MM.1S (cell line): ENCODE results near the gene FAM20C.

Experiments used
- DNase-seq: peaks from one replicate; pipeline ENCODE4 v3.0.0-alpha.2; 2015
- H2AFZ ChIP-seq: fragments of 300-600 bp; sonication (generic); 2 replicates; pipeline ENCODE4 v1.6.0; 2016; ENCODE audit warnings: antibody characterized with exemption, low read length
- H3F3A ChIP-seq: fragments of 300-600 bp; sonication (generic); 2 replicates; pipeline ENCODE4 v1.6.1; 2016; ENCODE audit warnings: mild to moderate bottlenecking, antibody characterized with exemption, low read length, moderate library complexity, mixed read lengths; ENCODE audit not compliant: insufficient read depth
- H3K27ac ChIP-seq: fragments of 300-600 bp; sonication (generic); 2 replicates; pipeline ENCODE4 v1.5.1; 2016; ENCODE audit warnings: mild to moderate bottlenecking, low read length
- H3K27me3 ChIP-seq: fragments of 300-600 bp; sonication (generic); replicated peaks from 2 replicates; pipeline ENCODE4 v1.6.0; 2016; ENCODE audit warnings: low read length; ENCODE audit not compliant: insufficient read depth
- H3K36me3 ChIP-seq: fragments of 300-600 bp; sonication (generic); replicated peaks from 2 replicates; pipeline ENCODE4 v1.6.1; 2016; ENCODE audit warnings: mild to moderate bottlenecking, low read length, mixed read lengths; ENCODE audit not compliant: insufficient read depth
- H3K4me1 ChIP-seq: fragments of 300-600 bp; sonication (generic); 2 replicates; pipeline ENCODE4 v1.6.1; 2016; ENCODE audit warnings: low read length, mixed read lengths
- H3K4me2 ChIP-seq: fragments of 300-600 bp; sonication (generic); 2 replicates; pipeline ENCODE4 v1.6.0; 2016; ENCODE audit warnings: low read depth, low read length
- H3K4me3 ChIP-seq: fragments of 300-600 bp; sonication (generic); 2 replicates; pipeline ENCODE4 v1.5.1; 2016; ENCODE audit warnings: low read length, mixed read lengths
- H3K79me2 ChIP-seq: fragments of 300-600 bp; sonication (generic); 2 replicates; pipeline ENCODE4 v1.6.1; 2016; ENCODE audit warnings: mixed run types, low read length, mixed read lengths
- H3K9ac ChIP-seq: fragments of 300-600 bp; sonication (generic); 2 replicates; pipeline ENCODE4 v1.6.1; 2016; ENCODE audit warnings: low read length, mixed read lengths
- H3K9me2 ChIP-seq: fragments of 300-600 bp; sonication (generic); replicated peaks from 2 replicates; pipeline ENCODE4 v1.6.1; 2016; ENCODE audit warnings: mild to moderate bottlenecking, low read length, mixed read lengths; ENCODE audit not compliant: insufficient read depth
- H3K9me3 ChIP-seq: fragments of 300-600 bp; sonication (generic); replicated peaks from 2 replicates; pipeline ENCODE4 v1.6.1; 2016; ENCODE audit warnings: mild to moderate bottlenecking, low read length, mixed read lengths; ENCODE audit not compliant: insufficient read depth
- H4K20me1 ChIP-seq: fragments of 300-600 bp; sonication (generic); 2 replicates; pipeline ENCODE4 v1.6.1; 2016; ENCODE audit warnings: mild to moderate bottlenecking, low read length, moderate library complexity, mixed read lengths; ENCODE audit not compliant: insufficient read depth
- CTCF ChIP-seq: fragments of 300-600 bp; sonication (generic); IDR thresholded peaks from 2 replicates; pipeline ENCODE4 v1.5.1; 2016; ENCODE audit warnings: antibody characterized with exemption, low read length, mixed read lengths
- EZH2 ChIP-seq: fragments of 300-600 bp; sonication (generic); optimal IDR thresholded peaks from 2 replicates; pipeline ENCODE3; 2017; ENCODE audit warnings: low read depth, mild to moderate bottlenecking, antibody characterized with exemption, low read length, mixed read lengths
- EZH2phosphoT487 ChIP-seq: fragments of 300-600 bp; sonication (generic); IDR thresholded peaks from 2 replicates; pipeline ENCODE4 v1.6.1; 2018; ENCODE audit warnings: antibody characterized with exemption, low read length

FAM20C gene

DNA sequence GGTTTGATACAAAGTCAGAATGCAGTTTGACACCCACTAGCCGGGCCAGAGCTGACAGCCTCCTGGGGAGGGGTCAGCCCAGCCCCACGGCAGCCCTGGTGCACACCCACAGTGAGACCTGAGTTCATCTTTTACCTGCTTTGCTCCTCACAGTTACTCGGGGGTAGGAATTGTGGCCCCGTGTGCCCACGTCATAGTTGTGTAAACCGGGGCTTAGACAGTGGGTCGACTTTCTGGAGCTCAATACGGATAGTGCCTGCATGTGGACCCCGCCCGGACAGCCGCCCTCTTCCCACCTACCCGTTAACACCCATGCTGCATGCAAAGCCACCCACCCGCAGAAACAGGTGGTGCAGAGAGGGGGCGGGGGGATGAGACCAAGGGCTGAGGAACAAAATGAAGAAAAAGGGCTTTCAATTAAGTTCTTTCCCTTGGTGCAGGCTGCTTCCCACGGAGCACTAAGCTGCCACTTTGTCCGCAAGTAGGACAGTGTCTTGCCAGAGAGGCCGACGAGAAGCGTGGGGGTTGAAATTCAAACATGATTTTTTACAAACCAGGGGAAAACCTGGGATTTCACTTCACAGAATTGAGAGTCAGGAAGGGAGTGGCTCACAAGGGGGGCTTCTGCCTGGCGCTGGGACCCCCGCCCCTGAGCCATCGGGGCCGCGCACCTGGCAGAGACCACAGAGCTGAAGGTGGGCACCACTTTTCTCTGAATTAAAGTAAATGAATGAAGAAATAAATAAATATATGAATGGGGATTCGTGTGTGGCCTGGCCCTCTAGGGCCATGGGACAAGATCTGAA is 73.0 kb downstream of the FAM20C start:
- no peak overlapping the region for H3K27ac ChIP-seq
- TF ChIP-seq CTCF (no peak), EZH2 (no peak), EZH2phosphoT487 (no peak)

GRCh38 chr7:265998-266850 is 73.9 kb downstream of the FAM20C start:
- no peak for TF ChIP-seq EZH2
- TF ChIP-seq CTCF = no peak
- no peak for TF ChIP-seq EZH2phosphoT487
- H3K4me1 ChIP-seq = no peaks in the 10 kb centered on the region
- no peak for DNase-seq
- H3K4me3 ChIP-seq = no peak overlapping the region
- no peak overlapping the region for H3K4me2 ChIP-seq
- no peak overlapping the region for H3K27ac ChIP-seq
- no peaks in the 10 kb centered on the region for H3K9me2 ChIP-seq
- H3K79me2 ChIP-seq = no peaks in the 10 kb centered on the region
- no peak overlapping the region for H2AFZ ChIP-seq
- no peaks in the 10 kb centered on the region for H3K36me3 ChIP-seq
- H3K27me3 ChIP-seq = no peaks in the 10 kb centered on the region
- H3K9me3 ChIP-seq = no peaks in the 10 kb centered on the region
- H4K20me1 ChIP-seq = no peaks in the 10 kb centered on the region
- H3F3A ChIP-seq = no peaks in the 10 kb centered on the region
- no peak overlapping the region for H3K9ac ChIP-seq

More for the DNA sequence above, 73.0 kb downstream of the FAM20C start:
- H2AFZ ChIP-seq = no peak overlapping the region
- H3F3A ChIP-seq = no peaks in the 10 kb centered on the region
- H3K9me2 ChIP-seq = no peaks in the 10 kb centered on the region
- no peaks in the 10 kb centered on the region for H4K20me1 ChIP-seq
- no peaks in the 10 kb centered on the region for H3K9me3 ChIP-seq
- no peaks in the 10 kb centered on the region for H3K4me1 ChIP-seq
- H3K36me3 ChIP-seq = no peaks in the 10 kb centered on the region
- DNase-seq = no peak
- H3K4me3 ChIP-seq = no peak overlapping the region
- H3K4me2 ChIP-seq = no peak overlapping the region
- no peaks in the 10 kb centered on the region for H3K27me3 ChIP-seq
- H3K9ac ChIP-seq = no peak overlapping the region
- no peaks in the 10 kb centered on the region for H3K79me2 ChIP-seq

DNA sequence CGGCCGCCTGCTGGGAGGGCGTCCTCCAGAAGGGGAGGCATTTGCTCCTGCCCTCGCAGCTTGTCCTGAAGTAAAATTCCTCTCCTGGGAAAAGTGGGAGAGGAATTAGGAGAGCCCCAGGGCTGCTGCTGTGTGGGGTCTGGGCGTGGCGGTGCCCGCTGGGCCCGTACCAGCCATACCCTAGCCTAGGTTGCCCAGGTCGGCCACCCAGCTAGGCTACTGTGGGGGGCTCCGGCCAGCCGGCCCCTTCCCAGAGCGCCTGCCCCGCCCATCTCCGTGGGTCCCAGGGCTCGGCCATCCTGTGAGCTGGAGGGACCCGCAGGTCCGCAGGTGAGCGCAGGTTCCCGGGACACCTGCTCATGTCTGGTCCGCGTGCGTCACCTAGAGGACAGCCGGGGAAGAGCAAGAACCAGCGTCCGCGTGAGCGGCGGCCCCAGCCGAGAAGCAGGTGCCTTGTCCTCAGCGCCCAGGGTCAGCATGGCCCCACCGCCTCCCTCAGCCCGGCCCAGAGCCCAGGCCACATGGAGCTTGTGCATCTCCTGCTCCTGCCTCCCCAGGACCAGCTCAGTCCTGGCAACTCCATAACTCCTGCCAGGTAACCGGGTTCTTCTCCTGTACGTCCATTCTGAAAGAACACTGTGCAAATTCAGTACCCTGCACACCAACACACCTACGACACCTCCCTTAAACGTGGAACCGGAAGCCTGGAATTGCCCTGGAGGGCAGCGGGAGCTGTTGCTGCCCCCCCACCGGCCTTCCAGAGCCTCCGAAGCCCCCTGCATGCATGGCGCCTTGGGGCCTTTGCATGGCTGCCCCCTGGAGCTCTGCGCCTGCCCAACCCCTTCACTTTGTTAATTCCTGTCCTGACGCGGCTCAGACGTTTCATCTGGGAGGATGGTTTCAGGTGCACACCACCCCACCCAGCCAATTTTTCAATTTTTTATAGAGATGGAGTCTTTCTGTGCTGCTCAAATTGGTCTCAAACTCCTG is 74.8 kb downstream of the FAM20C start:
- H3F3A ChIP-seq = no peaks in the 10 kb centered on the region
- H3K9ac ChIP-seq = no peak overlapping the region
- no peak overlapping the region for H3K27ac ChIP-seq
- H3K9me2 ChIP-seq = no peaks in the 10 kb centered on the region
- no peak for DNase-seq
- no peaks in the 10 kb centered on the region for H3K79me2 ChIP-seq
- no peaks in the 10 kb centered on the region for H3K4me1 ChIP-seq
- H3K27me3 ChIP-seq = no peaks in the 10 kb centered on the region
- no peak overlapping the region for H2AFZ ChIP-seq
- no peaks in the 10 kb centered on the region for H4K20me1 ChIP-seq
- no peaks in the 10 kb centered on the region for H3K9me3 ChIP-seq
- no peak overlapping the region for H3K4me3 ChIP-seq
- H3K36me3 ChIP-seq = no peaks in the 10 kb centered on the region
- TF ChIP-seq CTCF (no peak), EZH2 (no peak), EZH2phosphoT487 (no peak)
- no peak overlapping the region for H3K4me2 ChIP-seq
